Measurements from ENCODE around the gene NHERF2.

The NHERF2 gene

GRCh38 chr16:1990351-1991134 lies 36.2 kb upstream of the NHERF2 start:
- no peak for DNase-seq (ENCODE audit: low read depth, low spot score)

- no peak for DNase-seq (ENCODE audit: low read depth, low spot score)
Measured at GRCh38 chr16:1991135-1991551, 35.6 kb upstream of the NHERF2 start.

DNA sequence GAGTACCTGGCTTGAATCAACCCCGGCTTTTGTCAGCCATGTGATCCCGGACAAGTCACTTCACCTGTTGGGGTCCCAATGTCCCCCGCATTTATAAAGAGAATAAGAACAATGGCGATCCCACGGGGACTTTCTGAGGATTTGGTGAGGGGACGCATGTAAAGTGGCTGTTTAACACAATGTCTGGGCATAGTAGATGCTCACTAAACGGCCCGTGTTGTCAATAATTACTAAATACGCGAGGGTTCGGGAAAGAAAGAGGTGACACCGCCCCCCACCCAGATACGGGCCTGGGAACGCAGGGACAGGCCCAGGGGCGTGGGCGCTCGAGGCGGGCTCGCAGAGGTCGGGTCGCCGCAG lies 35.1 kb upstream of the NHERF2 start:
- no peak for DNase-seq (ENCODE audit: low read depth, low spot score)

- peak; percentile 94 for DNase-seq (ENCODE audit: low read depth, low spot score)
Measured at GRCh38 chr16:1991948-1992703, 34.6 kb upstream of the NHERF2 start.

DNA sequence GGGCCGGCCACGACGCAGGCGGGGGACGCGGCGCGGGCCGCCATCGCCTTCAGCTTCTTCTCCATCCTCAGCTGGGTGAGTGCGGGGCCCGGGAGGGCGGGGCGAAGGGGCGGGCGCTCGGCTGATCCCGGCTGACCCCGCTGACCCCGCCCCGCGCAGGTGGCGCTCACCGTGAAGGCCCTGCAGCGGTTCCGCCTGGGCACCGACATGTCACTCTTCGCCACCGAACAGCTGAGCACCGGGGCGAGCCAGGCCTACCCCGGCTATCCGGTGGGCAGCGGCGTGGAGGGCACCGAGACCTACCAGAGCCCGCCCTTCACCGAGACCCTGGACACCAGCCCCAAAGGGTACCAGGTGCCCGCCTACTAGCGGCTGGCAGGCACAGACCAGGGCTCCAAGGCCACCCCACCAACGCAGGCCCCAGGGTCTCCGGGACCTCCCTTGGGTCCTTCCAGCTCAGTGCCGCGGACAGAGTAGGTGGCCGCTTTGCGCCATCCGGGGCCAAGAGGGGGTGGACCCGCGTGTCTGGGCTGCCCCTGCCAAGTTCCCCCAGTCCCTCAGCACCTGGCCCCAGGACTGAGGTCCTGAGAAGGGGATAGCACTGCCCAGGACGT lies 33.9 kb upstream of the NHERF2 start:
- no peak for DNase-seq (ENCODE audit: low read depth, low spot score)

GRCh38 chr16:1993731-1994131 lies 33.0 kb upstream of the NHERF2 start:
- no peak for DNase-seq (ENCODE audit: low read depth, low spot score)

DNA sequence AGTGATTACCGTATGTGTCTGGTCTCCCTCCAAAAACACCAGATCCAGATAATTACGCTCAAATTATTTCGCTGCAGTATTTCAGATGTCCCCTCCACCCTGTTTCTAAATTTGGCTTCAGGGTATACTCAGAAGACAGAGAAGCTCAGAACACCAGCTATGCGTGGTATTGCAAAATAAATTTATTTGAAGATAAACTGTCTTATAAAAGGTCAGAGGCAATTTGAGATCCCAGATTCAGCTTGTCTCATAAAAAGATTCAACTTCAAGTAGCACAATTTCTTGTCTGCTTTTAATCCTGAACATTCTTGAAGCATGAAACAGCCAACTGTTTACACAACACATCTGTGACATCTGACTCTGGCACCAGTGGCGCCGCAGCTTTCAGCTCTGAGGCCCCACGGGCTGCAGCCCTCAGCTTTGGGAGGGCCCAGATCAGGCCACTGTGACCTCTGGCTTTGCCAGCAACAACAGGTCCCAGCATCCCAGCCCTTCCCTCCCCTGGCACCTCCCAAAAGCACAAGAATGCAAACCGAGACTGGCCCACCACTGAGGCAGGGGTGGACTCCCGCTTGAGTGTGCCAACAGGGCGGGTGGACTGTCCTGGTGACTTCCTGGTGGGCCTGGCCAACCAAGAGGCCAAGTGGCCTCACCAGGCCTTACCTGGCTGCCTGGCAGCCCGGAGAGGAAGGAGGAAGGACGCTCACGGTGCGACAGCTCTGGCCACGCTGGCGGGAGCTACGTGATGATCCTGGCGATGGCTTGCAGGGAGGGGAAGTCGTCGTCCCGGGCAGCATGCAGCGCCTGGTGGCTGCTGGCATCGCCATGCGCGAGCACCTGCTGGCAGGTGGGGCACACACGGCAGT lies 29.0 kb upstream of the NHERF2 start:
- no peak for DNase-seq (ENCODE audit: low read depth, low spot score)

DNA sequence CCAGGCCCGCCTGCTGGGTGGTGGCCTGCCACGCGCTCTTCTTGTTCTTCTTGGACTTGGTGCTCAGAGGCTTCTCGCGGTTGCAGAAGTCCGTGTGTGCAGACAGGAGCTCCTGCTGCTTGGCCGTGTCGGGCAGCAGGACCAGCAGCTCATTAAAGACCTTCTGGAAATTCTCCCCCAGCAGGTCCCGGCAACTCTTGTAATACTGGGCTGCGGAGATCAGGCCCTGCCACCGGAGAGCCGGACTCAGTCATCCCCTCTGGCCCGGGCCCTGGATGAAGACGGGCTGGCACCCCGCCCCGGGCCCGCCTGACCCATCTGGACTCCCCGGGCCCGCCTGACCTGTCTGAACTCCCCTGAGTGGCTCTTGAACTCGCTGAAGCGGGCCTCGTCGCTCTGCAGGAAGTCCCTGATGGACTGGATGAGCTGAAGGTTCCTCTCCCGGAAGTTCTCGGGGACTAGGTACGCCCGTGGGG lies 28.3 kb upstream of the NHERF2 start:
- DNase-seq (ENCODE audit: low read depth, low spot score): no peak

GRCh38 chr16:1998852-1999801 lies 27.6 kb upstream of the NHERF2 start:
- DNase-seq (ENCODE audit: low read depth, low spot score): no peak

DNA sequence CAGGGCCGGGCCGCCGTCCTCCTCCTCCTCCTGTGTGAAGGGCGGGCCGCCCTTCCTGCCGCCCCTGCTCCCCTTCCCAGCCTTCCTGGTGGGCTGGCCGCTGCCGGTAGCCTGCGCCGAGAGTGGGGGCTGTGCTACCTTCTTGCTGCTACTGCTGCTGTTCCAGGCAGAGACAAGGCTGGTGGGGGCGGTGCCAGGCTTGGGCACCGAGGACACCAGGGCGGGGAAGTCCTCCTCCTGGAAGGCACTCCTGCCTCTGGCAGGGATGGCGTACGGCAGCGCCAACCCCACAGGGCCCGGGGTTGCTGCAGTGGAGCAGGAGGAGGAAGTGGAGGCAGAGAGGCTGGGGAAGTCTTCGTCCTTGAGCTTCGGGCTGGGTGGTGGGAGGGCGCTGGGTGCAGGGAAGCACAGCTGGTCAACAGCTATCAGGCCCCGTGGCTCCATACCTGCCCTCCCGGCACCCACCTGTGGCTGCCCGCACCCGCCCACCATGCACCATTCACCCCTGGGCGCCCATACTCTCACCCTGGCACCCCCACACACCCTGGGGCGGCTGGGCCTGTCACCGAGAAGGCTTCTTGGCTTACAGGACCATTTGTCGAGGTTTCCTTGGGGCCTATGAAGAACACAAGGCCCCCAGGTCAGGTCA lies 26.7 kb upstream of the NHERF2 start:
- no peak for DNase-seq (ENCODE audit: low read depth, low spot score)

GRCh38 chr16:2001035-2001434 lies 25.7 kb upstream of the NHERF2 start:
- no peak for DNase-seq (ENCODE audit: low read depth, low spot score)

DNA sequence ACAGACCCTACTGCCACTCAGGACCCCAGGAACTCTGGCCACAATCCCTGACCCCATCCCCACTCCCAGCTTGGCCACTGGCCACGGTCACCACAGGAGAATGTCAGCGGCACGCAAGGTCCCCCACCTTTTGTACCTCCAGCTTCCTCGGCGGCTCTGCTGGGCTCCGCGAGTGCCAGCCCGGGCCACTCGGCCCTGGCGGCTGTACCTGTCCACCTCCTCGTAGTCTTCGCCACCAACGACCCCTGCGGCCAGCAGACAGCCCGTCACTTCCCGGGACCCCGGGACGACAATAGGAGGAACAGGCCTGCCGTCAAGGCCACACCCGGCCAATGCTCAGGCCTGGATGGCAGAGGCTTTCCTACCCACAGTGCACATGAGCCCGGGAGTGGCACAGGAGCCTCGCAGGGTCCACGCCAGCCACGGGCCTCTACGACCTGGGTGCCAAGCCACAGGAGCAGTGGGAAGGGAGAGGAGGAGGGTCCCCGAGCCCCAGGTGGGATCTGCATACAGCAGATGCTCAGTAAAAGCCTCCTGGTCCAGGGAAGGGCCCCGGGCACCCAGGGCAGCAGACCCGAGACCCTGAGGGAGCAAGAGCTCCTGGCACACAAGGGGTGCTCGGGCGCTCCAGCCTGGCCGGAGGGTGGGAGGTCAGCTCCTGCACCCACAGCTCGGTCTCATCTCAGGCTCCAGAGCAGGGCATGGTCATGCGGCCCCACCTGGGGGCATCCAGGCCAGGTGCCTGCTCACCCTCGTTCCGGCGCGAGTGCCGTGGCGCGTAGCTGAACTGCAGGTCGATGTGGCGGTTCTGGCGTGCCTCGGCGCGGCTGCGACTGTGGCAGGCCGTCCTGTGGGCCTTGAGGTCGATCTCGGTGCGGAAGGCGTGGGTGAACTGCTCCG lies 25.0 kb upstream of the NHERF2 start:
- DNase-seq (ENCODE audit: low read depth, low spot score): no peak

- DNase-seq (ENCODE audit: low read depth, low spot score): no peak
Measured at GRCh38 chr16:2002406-2003230, 24.1 kb upstream of the NHERF2 start.

GRCh38 chr16:2003231-2003826 lies 23.4 kb upstream of the NHERF2 start:
- no peak for DNase-seq (ENCODE audit: low read depth, low spot score)

DNA sequence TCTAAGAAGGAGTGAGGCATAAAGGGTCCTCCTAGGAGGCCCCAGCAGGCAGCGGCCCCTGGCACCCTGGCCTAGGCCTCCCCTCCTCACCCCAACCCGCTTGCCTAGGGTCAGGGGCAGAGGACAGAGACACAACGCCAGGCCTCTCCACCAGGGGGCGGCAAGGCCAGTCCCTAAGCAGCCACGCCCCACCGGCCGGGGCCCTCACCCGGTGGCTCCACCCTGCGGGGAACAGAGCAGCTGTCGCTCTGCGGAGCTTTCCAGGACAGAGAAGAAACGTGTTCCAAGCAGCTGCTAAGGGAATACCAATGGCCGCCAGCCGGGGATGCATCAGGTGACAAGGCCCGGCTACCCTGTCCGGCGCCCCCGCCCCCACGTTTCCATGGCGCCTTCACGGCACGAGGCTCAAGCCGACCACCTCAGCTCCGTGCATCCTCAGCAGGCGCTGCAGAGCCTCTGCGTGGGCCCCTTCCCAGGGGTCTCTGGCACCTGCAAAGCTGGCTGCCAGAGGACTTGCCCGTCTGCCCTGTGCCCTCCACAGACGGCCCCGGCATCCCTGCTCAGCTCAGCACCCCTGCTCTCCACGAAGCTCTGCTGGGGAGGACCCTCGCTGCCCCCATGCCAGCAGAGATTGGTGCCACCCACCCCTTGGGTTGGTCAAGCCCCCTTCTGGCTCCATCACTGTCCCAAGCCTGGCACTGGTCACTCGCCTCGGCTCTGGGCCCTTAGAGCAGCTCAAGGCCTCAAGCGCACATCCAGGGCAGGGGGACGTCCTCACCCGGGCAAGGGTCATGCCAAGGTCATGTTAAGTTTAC lies 22.7 kb upstream of the NHERF2 start:
- DNase-seq (ENCODE audit: low read depth, low spot score): peak; percentile 71

DNA sequence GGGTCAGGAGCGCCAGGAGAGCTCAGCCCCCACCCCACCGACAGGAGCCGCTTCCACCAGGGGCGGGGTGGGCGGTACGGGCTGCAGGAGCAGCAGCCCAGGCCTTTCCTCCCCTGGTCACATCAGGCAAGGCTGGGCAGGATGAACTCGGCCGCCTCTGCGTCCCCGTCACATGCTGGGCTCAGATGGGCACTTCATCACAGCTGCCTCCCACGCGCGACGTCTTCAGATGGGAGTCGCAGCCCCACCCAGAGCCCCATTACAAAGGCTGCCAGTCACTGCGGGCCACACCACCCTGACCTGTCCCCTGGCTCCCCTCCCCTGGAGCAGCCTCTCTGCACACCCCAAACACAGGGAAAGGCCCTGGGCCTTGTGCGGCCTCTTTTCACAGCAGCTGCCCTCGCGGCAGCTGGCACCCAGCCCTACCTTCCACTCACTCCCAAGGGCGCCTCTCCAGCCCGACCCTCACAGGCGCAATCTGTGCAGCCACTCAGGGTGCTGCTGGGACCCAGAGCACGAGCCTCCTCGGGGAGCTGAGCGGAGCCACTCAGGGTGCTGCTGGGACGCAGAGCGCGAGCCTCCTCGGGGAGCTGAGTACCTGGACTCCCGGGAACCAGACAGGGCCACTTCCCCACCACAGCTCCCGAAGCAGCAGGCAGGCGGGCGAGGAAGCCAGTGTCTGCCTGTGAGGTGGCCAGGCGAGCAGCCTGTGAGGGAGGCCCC lies 21.7 kb upstream of the NHERF2 start:
- no peak for DNase-seq (ENCODE audit: low read depth, low spot score)

Measured in activated CD4-positive, CD25-positive, alpha-beta regulatory T cell treated with anti-CD3 and anti-CD28 coated beads, Interleukin-2, amount 50 U/mL, for 16 hours (primary cell).